GM12878 (cell line): ENCODE results near the gene HCK. TPM values are rescaled to one million over a fixed set of nuclear protein-coding genes. Genes with fewer than 3 reads are reported as not detected.

ENCODE experiments used
- ATAC-seq: fragments of 200-7000 bp; cut with Tn5 transposase; 3 replicates; pipeline ENCODE4 v1.9.1; 2020; ENCODE audit warnings: mild to moderate bottlenecking, moderate library complexity
- BruUV-seq: library from RNA; stranded (reverse); fragments of 400-500 nt; replicated peaks from 2 replicates; lab custom pipeline; 2021; lab: Mats Ljungman, UMichigan
- CTCF ChIA-PET: fragments of 300-600 bp; sonication (Branson Sonifier 250); formaldehyde crosslinking; extraction: SDS; loops from one replicate; lab custom pipeline; 2021; ENCODE audit warnings: inconsistent platforms; lab: Yijun Ruan, JAX
- POLR2A ChIA-PET: fragments of 350-600 bp; formaldehyde crosslinking; extraction: SDS; loops from one replicate; lab custom pipeline; 2021; ENCODE audit warnings: inconsistent platforms; lab: Charles Lee
- RAD21 ChIA-PET: fragments of 300-600 bp; sonication (Branson Sonifier 250); formaldehyde crosslinking; loops from one replicate; lab custom pipeline; 2023; ENCODE audit warnings: antibody characterized with exemption; ENCODE audit not compliant: unreplicated experiment; lab: Charles Lee
- SMC1A ChIA-PET: fragments of 300-600 bp; sonication (Branson Sonifier 250); formaldehyde crosslinking; loops from one replicate; lab custom pipeline; 2023; ENCODE audit not compliant: unreplicated experiment, uncharacterized antibody; lab: Charles Lee
- DNase-seq: peaks from one replicate; pipeline ENCODE4 v3.0.0-alpha.2; 2011; ENCODE audit warnings: low read depth, low spot score
- FAIRE-seq: peaks from 3 replicates; lab custom pipeline; 2011; peaks lifted over from hg19 to GRCh38; lab: Jason Lieb, UNC
- H2AFZ ChIP-seq: 2 replicates; pipeline ENCODE4 v1.6.0; 2011; ENCODE audit warnings: low read depth, low read length, control low read depth; ENCODE audit not compliant: control insufficient read depth
- H3K27ac ChIP-seq: 2 replicates; pipeline ENCODE4 v1.5.1; 2011; ENCODE audit warnings: control low read depth; ENCODE audit not compliant: control insufficient read depth, insufficient read depth
- H3K27me3 ChIP-seq, 2 experiments: replicated peaks in 1 of 2; 2 replicates each; pipeline versions ENCODE4 v1.6.0 to v1.6.1; 2011; ENCODE audit warnings: low read length in 1 of 2; ENCODE audit not compliant: control insufficient read depth in 2 of 2, insufficient read depth in 2 of 2
- H3K36me3 ChIP-seq, 2 experiments: 2 replicates each; pipeline ENCODE4 v1.5.1; 2011; ENCODE audit warnings: low read length in 1 of 2; ENCODE audit not compliant: control insufficient read depth in 2 of 2, insufficient read depth in 2 of 2
- H3K4me1 ChIP-seq: 2 replicates; pipeline ENCODE4 v1.6.1; 2011; ENCODE audit warnings: mild to moderate bottlenecking, low read length, moderate library complexity, mixed read lengths; ENCODE audit not compliant: control insufficient read depth, insufficient read depth
- H3K4me2 ChIP-seq: 2 replicates; pipeline ENCODE4 v1.6.0; 2011; ENCODE audit warnings: control low read depth; ENCODE audit not compliant: control insufficient read depth, insufficient read depth
- H3K4me3 ChIP-seq: fragments of 200-600 bp; sonication (generic); 2 replicates; pipeline ENCODE4 v1.5.1; 2016
- H3K79me2 ChIP-seq: 2 replicates; pipeline ENCODE4 v1.6.0; 2011; ENCODE audit warnings: low read length; ENCODE audit not compliant: control insufficient read depth, insufficient read depth
- H3K9ac ChIP-seq: 2 replicates; pipeline ENCODE4 v1.8.0; 2011; ENCODE audit warnings: low read length, control low read depth, mixed read lengths; ENCODE audit not compliant: control insufficient read depth, insufficient read depth
- H3K9me3 ChIP-seq: replicated peaks from 3 replicates; pipeline ENCODE4 v1.5.1; 2011; ENCODE audit warnings: mild to moderate bottlenecking, low read length; ENCODE audit not compliant: control insufficient read depth, insufficient read depth
- H4K20me1 ChIP-seq: 2 replicates; pipeline ENCODE4 v1.6.0; 2011; ENCODE audit not compliant: control insufficient read depth, insufficient read depth
- BCL11A ChIP-seq: IDR thresholded peaks from 2 replicates; pipeline ENCODE4 v1.6.1; 2011; ENCODE audit warnings: low read depth, low read length
- BHLHE40 ChIP-seq, 2 experiments: fragments of 450-650 bp in 1 of 2; IDR thresholded peaks; 2 replicates each; pipeline ENCODE4 v1.6.1; 2011 to 2017; ENCODE audit warnings: low read depth in 2 of 2, borderline replicate concordance in 1 of 2, improper control_type of control experiment in 1 of 2, low read length in 1 of 2, mild to moderate bottlenecking in 1 of 2
- CTCF ChIP-seq, 3 experiments: IDR thresholded peaks in 2 of 3; conservative IDR thresholded peaks in 1 of 3; 2 replicates each; pipeline ENCODE4 v1.5.1; 2011; ENCODE audit warnings: low read depth in 3 of 3, low read length in 3 of 3, mild to moderate bottlenecking in 3 of 3, control low read depth in 2 of 3, moderate library complexity in 2 of 3, inconsistent platforms in 1 of 3, mixed read lengths in 1 of 3; ENCODE audit not compliant: control insufficient read depth in 2 of 3, insufficient read depth in 1 of 3; ENCODE audit errors: extremely low read depth in 1 of 3
- EED ChIP-seq: sonication (generic); IDR thresholded peaks from 2 replicates; pipeline ENCODE4 v1.6.1; 2016; ENCODE audit warnings: antibody characterized with exemption, low read depth
- GATAD2B ChIP-seq: fragments of 450-650 bp; conservative IDR thresholded peaks from 2 replicates; pipeline ENCODE4 v1.6.1; 2017; ENCODE audit warnings: low read depth, mild to moderate bottlenecking, moderate library complexity
- IKZF1 ChIP-seq: fragments of 450-650 bp; conservative IDR thresholded peaks from 2 replicates; pipeline ENCODE4 v1.6.1; 2017; ENCODE audit warnings: antibody characterized with exemption, mild to moderate bottlenecking
- IKZF2 ChIP-seq, 2 experiments: fragments of 450-650 bp; IDR thresholded peaks; 2 replicates each; pipeline ENCODE4 v1.6.1; 2017; ENCODE audit warnings: mild to moderate bottlenecking in 2 of 2, moderate library complexity in 2 of 2
- IRF4 ChIP-seq: IDR thresholded peaks from 2 replicates; pipeline ENCODE4 v1.6.1; 2011; ENCODE audit warnings: low read depth, low read length
- JUNB ChIP-seq: IDR thresholded peaks from 2 replicates; pipeline ENCODE4 v1.6.1; 2016; ENCODE audit warnings: antibody characterized with exemption, mild to moderate bottlenecking
- MEF2B ChIP-seq: fragments of 450-650 bp; IDR thresholded peaks from 2 replicates; pipeline ENCODE4 v1.6.1; 2018; ENCODE audit warnings: mild to moderate bottlenecking, moderate library complexity; ENCODE audit not compliant: partially characterized antibody, poor library complexity, severe bottlenecking
- MTA2 ChIP-seq: fragments of 450-650 bp; IDR thresholded peaks from 2 replicates; pipeline ENCODE4 v1.6.1; 2016; ENCODE audit warnings: low read depth, mild to moderate bottlenecking, moderate library complexity
- NBN ChIP-seq: fragments of 450-650 bp; IDR thresholded peaks from 2 replicates; pipeline ENCODE4 v1.6.1; 2016
- NR2F1 ChIP-seq: fragments of 450-650 bp; conservative IDR thresholded peaks from 2 replicates; pipeline ENCODE4 v1.6.1; 2017; ENCODE audit warnings: mild to moderate bottlenecking
- RAD21 ChIP-seq: IDR thresholded peaks from 2 replicates; pipeline ENCODE4 v1.6.1; 2011; ENCODE audit warnings: mild to moderate bottlenecking, low read depth, low read length, moderate library complexity; ENCODE audit not compliant: insufficient read depth
- RELA ChIP-seq: fragments of 450-650 bp; IDR thresholded peaks from 2 replicates; pipeline ENCODE4 v1.8.0; 2014; ENCODE audit warnings: borderline replicate concordance; ENCODE audit not compliant: partially characterized antibody
- RELB ChIP-seq: fragments of 450-650 bp; IDR thresholded peaks from 2 replicates; pipeline ENCODE4 v1.6.1; 2017; ENCODE audit warnings: low read depth, mild to moderate bottlenecking, moderate library complexity
- RUNX3 ChIP-seq: IDR thresholded peaks from 2 replicates; pipeline ENCODE4 v1.6.1; 2012; ENCODE audit warnings: low read length, inconsistent platforms
- SMC3 ChIP-seq: IDR thresholded peaks from 2 replicates; pipeline ENCODE4 v1.6.1; 2011; ENCODE audit warnings: low read length, improper control_type of control experiment, borderline replicate concordance
- SPI1 ChIP-seq: IDR thresholded peaks from 2 replicates; pipeline ENCODE4 v1.6.1; 2011; ENCODE audit warnings: low read depth, mild to moderate bottlenecking, low read length, moderate library complexity, borderline replicate concordance; ENCODE audit not compliant: insufficient read depth
- WGBS: methylation state at CpG from one replicate; pipeline ENCODE4 v1.1.6; 2016; ENCODE audit warnings: low lambda C conversion rate; ENCODE audit not compliant: insufficient replicate concordance, insufficient coverage; ENCODE audit errors: missing lambda C conversion rate; 5-methylcytosine and 5-hydroxymethylcytosine counted together
- in situ Hi-C: fragments of 300-500 bp; cut with MboI; formaldehyde crosslinking; loops from 9 replicates; pipeline ENCODE4 v1.14.3; 2018; ENCODE audit warnings: mixed read lengths
- intact Hi-C: fragments of 100-400 bp; cut with micrococcal nuclease; formaldehyde crosslinking; loops from one replicate; pipeline ENCODE4 v1.14.2; 2022; ENCODE audit not compliant: unreplicated experiment
- polyA plus RNA-seq, 11 experiments: library from polyadenylated mRNA; depleted of rRNA in 4 of 11; unstranded in 6 of 11; stranded (reverse) in 5 of 11; fragments of >200 nt; fragmentation: Nextera tagmentation in 4 of 11; fragmentation: Illumina TruSeq in 1 of 11; extraction: Ambion mirVana in 4 of 11; extraction: Trizol in 1 of 11; gene quantifications; 1 replicate in 1 of 11; 2 replicates in 10 of 11; pipeline versions ENCODE4 v1.2.1 to v1.2.3, GENCODE V29; 2011 to 2016; ENCODE audit warnings: inconsistent platforms in 2 of 11, missing spikeins in 2 of 11, low read depth in 1 of 11
- total RNA-seq, 4 experiments: library from RNA; depleted of rRNA in 3 of 4; stranded (reverse); fragments of >200 nt in 3 of 4; fragmentation: Illumina TruSeq in 1 of 4; extraction: Trizol in 1 of 4; gene quantifications; 2 replicates each; pipeline versions ENCODE4 v1.2.1 to v1.2.3, GENCODE V29; 2013 to 2021

Gene HCK
- total and polyA plus RNA-seq, 10 of the 15 experiments (the other 5 are each of a cell fraction or from before 2014, with no cell fraction given): 1.3 to 30.3 (median 18.5) TPM

DNA sequence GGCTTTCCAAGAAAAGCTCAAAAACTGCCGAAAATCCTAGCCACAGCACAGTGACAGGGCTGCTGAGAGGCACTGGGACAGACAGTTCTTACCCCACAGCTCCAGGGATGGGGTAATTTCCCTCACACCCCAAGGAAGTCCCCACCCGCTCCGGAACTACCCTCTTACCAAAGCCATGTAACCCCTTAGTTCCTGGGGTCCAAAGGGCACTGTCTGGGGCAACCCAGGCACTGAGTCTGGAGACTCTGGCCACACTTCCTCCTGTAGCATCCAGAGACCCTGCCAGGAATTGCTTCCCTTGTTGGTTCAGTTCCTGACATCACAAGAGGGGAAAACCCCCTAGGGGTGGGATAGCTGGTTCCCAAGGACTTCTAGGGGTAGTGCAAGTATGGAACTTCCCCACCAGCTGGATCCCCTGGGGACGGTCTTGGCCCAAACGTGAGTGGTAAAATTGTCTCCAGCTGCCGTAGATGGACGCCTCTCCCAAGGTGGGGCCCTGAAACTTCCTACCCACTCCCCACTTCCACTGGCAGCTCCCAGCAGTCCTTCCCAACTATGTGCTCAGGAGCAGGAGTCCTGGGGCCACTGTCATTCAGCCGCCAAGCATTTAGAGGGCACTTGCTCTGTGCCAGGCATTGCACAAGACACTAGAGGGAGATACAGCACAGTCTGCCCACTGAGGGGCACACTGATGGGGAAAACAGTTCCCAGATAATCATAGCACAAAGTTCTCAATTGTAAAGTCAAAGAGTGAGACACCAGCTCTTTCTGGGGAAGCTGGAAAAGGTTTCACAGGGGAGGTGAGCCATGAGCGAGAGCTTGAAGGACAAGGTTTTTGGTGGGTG, 17.2 kb upstream of the HCK start:
- CTCF ChIA-PET: interaction anchor here (0.5 to 9.5 kb wide), 51 partner anchors 9 to 744 kb away, joined by 3 to 298 read pairs (median 5); partner anchors contain the start of genes HCK, PDRG1 and TM9SF4
- no peaks in the 10 kb centered on the region for H4K20me1 ChIP-seq
- H3K4me2 ChIP-seq: peak overlapping the region; percentile 59
- FAIRE-seq: no peak
- in situ Hi-C loops: loop anchor here (5.0 kb wide), 1 partner anchor 57 kb away; no protein-coding TSS in a partner anchor
- no peaks in the 10 kb centered on the region; a peak in 1 of 4 replicates for H3K27me3 ChIP-seq
- no peak overlapping the region for H3K9ac ChIP-seq
- peak; percentile 80 for ATAC-seq
- H3K36me3 ChIP-seq: no peaks in the 10 kb centered on the region
- no peak overlapping the region for H3K4me3 ChIP-seq
- RAD21 ChIA-PET: interaction anchor here (0.9 to 10.3 kb wide), 26 partner anchors 8 to 618 kb away, joined by 3 to 220 read pairs (median 4); partner anchors contain the start of genes HCK and PDRG1
- DNase-seq: no peak
- WGBS: 11% methylated on average over 9 of the region's 9 CpGs
- peak overlapping the region; percentile 42 for H3K27ac ChIP-seq
- SMC1A ChIA-PET: interaction anchor here (0.7 to 10.2 kb wide), 33 partner anchors 8 to 617 kb away, joined by 3 to 344 read pairs (median 5); partner anchors contain the start of genes HCK and TM9SF4
- intact Hi-C loops: loop anchor here (1.0 to 5.0 kb wide), 3 partner anchors 28 to 172 kb away; partner anchors contain the start of genes PLAGL2 and POFUT1
- peaks cover 5% of the 10 kb centered on the region; the same call in 2 of the 3 replicates for H3K9me3 ChIP-seq
- peak overlapping the region; percentile 55 for H2AFZ ChIP-seq
- H3K4me1 ChIP-seq: peaks cover 28% of the 10 kb centered on the region
- BruUV-seq: no TSS peak
- H3K79me2 ChIP-seq: no peaks in the 10 kb centered on the region
- POLR2A ChIA-PET: interaction anchor here (0.5 to 3.2 kb wide), 12 partner anchors 17 to 183 kb away, joined by 3 to 30 read pairs (median 4); partner anchors contain the start of genes HCK and TM9SF4
- TF ChIP-seq RUNX3 (no peak), RAD21 (peak; percentile 69), MEF2B (peak; percentile 80), RELA (peak; percentile 42), SPI1 (peak; percentile 12; the same call in 1 of the 2 replicates), SMC3 (peak; percentile 63; the same call in 1 of the 2 replicates), BHLHE40 (IDR thresholded peaks at IDR 0.05; ENCODE audit: borderline replicate concordance in 1 of 2, low read depth in 2 of 2, low read length in 1 of 2) (peak in 1 of 2 experiments; percentile 59; a peak in 2 of 4 replicates), BCL11A (no peak), JUNB (no peak), NR2F1 (peak; percentile 52; the same call in 1 of the 2 replicates), GATAD2B (peak; percentile 50; the same call in 1 of the 2 replicates), MTA2 (peak; percentile 33; the same call in 1 of the 2 replicates), EED (peak; percentile 65; the same call in 1 of the 2 replicates), IKZF2 (IDR thresholded peaks at IDR 0.05) (peak; percentile 4 to 83; a peak in 3 of 4 replicates), RELB (peak; percentile 58; the same call in 1 of the 2 replicates), IKZF1 (peak; percentile 86), CTCF (IDR thresholded peaks at IDR 0.05 in 2 of 3, conservative IDR thresholded peaks at IDR 0.05 in 1 of 3; ENCODE audit: control insufficient read depth in 2 of 3, extremely low read depth in 1 of 3, insufficient read depth in 1 of 3, low read depth in 3 of 3, low read length in 3 of 3) (peak; percentile 66 to 77 (median 72)), NBN (no peak), IRF4 (no peak)
